ENCODE measurements around the gene ZSWIM5.
"Not testable (repeated sequence)": the region's sequence is repeated elsewhere in the genome, so short reads cannot be mapped to it uniquely, and the experiment has no call there.

The ZSWIM5 gene

DNA sequence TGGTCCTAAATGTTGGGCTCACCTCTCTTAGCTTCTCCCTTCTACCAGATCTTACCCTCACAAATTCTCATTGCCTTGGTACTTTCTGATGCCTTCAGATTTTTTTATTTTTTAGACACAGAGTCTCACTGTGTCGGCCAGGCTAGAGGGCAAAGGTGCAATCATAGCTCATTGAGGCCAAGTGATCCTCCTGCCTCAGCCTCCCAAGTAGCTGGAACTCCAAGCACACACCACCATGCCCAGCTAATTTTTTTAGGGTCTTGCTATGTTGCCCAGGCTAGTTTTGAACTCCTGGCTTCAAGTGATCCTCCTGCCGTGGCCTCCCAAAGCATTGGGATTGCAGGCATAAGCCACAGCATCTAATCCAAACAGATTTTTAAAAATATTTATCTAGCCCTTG lies 69.4 kb downstream of the ZSWIM5 start:
- Mint-ChIP-seq H3K4me3 (no peak overlapping the region), H3K27me3 (ENCODE audit: low read depth) (no peaks in the 10 kb centered on the region), H3K4me1 (ENCODE audit: low read depth) (peaks cover 2% of the 10 kb centered on the region), H3K27ac (no peak overlapping the region), H3K36me3 (ENCODE audit: low read depth) (no peaks in the 10 kb centered on the region), H3K9me3 (no peaks in the 10 kb centered on the region)

DNA sequence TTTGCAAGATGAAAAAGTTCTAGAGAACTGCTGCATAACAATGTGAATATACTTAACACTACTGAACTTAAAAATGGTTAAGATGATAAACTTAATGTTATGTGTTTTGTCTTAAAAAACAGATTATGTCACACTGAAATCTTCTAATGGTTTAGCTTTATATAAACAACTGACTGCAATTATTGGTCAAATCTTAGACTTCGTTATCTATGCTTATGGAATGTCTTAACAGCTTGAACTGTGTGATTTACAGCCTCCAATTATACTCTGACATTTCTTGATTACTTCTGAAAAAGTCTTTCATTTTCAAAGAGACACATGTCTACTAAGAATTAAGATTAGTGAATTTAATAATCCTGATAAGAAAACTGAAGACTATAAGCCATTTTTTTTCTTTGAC lies 71.1 kb downstream of the ZSWIM5 start:
- H3K9me3 Mint-ChIP-seq: no peaks in the 10 kb centered on the region
- no peak overlapping the region for H3K27ac Mint-ChIP-seq
- no peak overlapping the region for H3K4me3 Mint-ChIP-seq
- H3K36me3 Mint-ChIP-seq (ENCODE audit: low read depth): no peaks in the 10 kb centered on the region
- H3K27me3 Mint-ChIP-seq (ENCODE audit: low read depth): no peaks in the 10 kb centered on the region
- peaks cover 2% of the 10 kb centered on the region for H3K4me1 Mint-ChIP-seq (ENCODE audit: low read depth)

DNA sequence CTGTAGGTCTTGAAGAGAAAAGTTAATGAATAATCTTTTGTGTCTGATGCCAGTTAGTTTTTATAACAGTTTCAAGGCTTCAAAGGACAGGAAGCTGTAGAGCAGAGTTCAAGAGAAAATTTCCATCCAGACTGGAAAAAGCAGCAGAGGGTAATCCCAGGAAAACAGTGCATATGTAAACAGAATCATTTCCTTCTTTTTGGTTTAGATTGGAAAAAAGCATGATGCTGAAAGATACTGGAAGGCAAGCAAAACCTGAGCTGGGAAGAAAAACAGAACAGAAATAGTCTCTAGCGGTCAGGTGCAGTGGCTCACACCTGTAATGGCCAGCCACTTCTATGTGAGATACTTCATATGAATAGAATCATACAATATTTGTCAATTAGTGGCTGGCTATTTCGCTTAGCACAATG lies 71.9 kb downstream of the ZSWIM5 start:
- Mint-ChIP-seq H3K4me3 (no peak overlapping the region), H3K9me3 (no peaks in the 10 kb centered on the region), H3K27ac (no peak overlapping the region), H3K4me1 (ENCODE audit: low read depth) (peaks cover 2% of the 10 kb centered on the region), H3K27me3 (ENCODE audit: low read depth) (no peaks in the 10 kb centered on the region), H3K36me3 (ENCODE audit: low read depth) (no peaks in the 10 kb centered on the region)

DNA sequence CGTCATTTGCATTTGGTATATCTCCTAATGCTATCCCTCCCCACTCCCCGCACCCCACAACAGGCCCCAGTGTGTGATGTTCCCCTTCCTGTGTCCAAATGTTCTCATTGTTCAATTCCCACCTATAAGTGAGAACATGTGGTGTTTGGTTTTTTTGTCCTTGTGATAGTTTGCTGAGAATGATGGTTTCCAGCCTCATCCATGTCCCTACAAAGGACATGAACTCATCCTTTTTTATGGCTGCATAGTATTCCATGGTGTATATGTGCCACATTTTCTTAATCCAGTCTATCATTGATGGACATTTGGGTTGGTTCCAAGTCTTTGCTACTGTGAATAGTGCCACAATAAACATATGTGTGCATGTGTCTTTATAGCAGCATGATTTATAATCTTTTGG lies 73.7 kb downstream of the ZSWIM5 start:
- not testable (repeated sequence) for H3K27ac Mint-ChIP-seq; H3K36me3 Mint-ChIP-seq (ENCODE audit: low read depth); H3K4me3 Mint-ChIP-seq; H3K27me3 Mint-ChIP-seq (ENCODE audit: low read depth); H3K9me3 Mint-ChIP-seq; H3K4me1 Mint-ChIP-seq (ENCODE audit: low read depth)

DNA sequence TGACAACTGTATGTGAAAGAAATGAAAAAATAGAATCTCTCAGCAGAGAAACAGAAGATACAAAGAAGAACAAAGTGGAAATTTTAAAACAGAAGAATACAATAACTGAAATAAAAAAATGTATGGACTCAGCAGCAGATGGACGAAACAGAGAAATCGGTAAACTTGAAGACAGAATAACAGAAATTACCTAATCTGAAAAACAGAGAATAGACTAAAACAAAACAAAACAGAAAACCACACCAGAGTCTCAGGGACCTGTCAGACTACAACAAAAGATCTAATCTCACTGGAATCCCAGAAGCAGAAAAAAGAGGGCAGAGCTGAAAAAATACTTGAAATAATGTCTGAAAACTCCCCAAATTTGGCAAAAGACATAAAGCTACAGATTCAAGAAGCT lies 83.0 kb downstream of the ZSWIM5 start:
- no peaks in the 10 kb centered on the region for H3K36me3 Mint-ChIP-seq (ENCODE audit: low read depth)
- no peak overlapping the region for H3K27ac Mint-ChIP-seq
- no peaks in the 10 kb centered on the region for H3K9me3 Mint-ChIP-seq
- no peak overlapping the region for H3K4me3 Mint-ChIP-seq
- peaks cover 6% of the 10 kb centered on the region for H3K27me3 Mint-ChIP-seq (ENCODE audit: low read depth)
- H3K4me1 Mint-ChIP-seq (ENCODE audit: low read depth): peaks cover 4% of the 10 kb centered on the region

DNA sequence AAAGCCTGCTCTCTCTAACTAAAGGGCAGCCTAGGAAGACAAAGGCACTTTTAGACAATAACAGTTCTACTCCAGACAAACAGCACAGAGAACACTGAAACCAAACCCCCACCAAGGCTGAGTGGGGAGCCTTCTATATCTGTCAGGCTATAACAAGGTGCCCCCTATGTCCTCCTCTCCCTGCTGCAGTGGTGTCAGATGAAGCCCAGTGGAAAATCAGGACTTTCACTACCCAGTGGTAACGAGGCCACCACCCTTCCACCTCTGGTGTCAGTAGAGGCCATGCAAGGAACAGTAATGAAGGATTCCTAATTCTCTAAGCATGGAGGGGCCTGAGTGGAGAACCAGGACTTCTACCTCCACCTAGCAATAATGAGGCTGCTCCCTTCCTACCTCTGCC lies 83.7 kb downstream of the ZSWIM5 start:
- Mint-ChIP-seq H3K4me1 (ENCODE audit: low read depth) (peaks cover 4% of the 10 kb centered on the region), H3K27me3 (ENCODE audit: low read depth) (peaks cover 6% of the 10 kb centered on the region), H3K4me3 (no peak overlapping the region), H3K27ac (no peak overlapping the region), H3K9me3 (no peaks in the 10 kb centered on the region), H3K36me3 (ENCODE audit: low read depth) (no peaks in the 10 kb centered on the region)

DNA sequence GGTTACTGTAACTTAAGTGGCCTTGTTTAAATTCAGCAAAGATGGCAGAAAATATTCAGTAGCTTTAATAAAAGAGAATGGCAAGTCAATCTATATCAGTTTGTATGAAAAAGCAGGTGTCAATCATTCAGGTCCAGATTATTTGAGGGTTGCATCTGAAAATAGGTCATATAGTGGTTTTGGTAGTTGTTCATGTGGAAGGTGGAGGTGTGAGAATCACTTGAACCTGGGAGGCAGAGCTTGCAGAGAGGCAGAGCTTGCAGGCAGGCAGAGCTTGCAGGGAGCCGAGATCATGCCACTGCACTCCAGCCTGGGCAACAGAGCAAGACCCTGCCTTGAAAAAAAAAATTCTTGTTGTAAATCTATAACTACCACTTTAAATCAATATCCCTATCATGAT lies 88.6 kb downstream of the ZSWIM5 start:
- Mint-ChIP-seq H3K9me3 (no peaks in the 10 kb centered on the region), H3K36me3 (ENCODE audit: low read depth) (no peaks in the 10 kb centered on the region), H3K27ac (no peak overlapping the region), H3K4me3 (no peak overlapping the region), H3K4me1 (ENCODE audit: low read depth) (peaks cover 13% of the 10 kb centered on the region), H3K27me3 (ENCODE audit: low read depth) (peaks cover 6% of the 10 kb centered on the region)

DNA sequence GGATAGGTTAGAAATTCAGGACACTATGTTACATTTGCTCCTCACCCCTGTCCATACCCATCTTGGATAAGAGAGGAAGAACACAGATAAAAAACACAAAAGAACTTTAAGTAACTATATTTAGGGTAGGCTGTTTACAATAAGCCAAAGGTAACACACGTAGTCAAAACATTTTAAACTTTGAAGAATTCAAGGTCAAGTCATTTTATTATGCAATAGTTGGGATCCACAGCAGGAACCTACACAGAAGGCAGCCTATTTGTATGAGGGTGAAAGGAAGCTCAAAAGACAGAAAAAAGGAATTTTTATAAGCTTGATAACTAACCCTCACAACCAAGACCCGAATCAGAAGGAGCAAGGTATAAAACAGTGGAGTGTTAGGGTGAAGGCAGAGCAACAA lies 89.6 kb downstream of the ZSWIM5 start:
- H3K9me3 Mint-ChIP-seq: no peaks in the 10 kb centered on the region
- H3K27ac Mint-ChIP-seq: no peak overlapping the region
- peaks cover 6% of the 10 kb centered on the region for H3K27me3 Mint-ChIP-seq (ENCODE audit: low read depth)
- H3K4me1 Mint-ChIP-seq (ENCODE audit: low read depth): peaks cover 9% of the 10 kb centered on the region
- H3K36me3 Mint-ChIP-seq (ENCODE audit: low read depth): no peaks in the 10 kb centered on the region
- no peak overlapping the region for H3K4me3 Mint-ChIP-seq

DNA sequence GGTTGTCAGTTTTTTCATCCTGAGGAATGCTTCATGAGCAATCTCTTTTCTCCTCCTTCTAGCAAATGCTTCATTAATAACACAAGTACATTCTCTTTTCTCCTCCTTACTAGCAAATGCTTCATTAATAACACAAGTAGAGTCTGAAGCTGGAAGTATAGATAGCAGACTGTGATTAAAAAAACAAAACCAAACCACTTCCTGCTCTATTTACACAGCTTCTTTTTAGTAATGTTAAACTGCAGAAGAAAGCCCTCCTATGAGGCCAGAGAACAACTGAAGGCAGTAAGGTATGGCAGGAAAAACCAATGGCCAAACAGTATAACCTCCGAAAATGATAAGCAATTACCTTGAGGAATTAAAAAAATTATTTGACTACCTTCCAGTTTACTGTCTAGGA lies 90.1 kb downstream of the ZSWIM5 start:
- Mint-ChIP-seq H3K27me3 (ENCODE audit: low read depth) (peaks cover 6% of the 10 kb centered on the region), H3K4me1 (ENCODE audit: low read depth) (peaks cover 9% of the 10 kb centered on the region), H3K36me3 (ENCODE audit: low read depth) (no peaks in the 10 kb centered on the region), H3K9me3 (no peaks in the 10 kb centered on the region), H3K4me3 (peak overlapping the region; percentile 3), H3K27ac (no peak overlapping the region)

DNA sequence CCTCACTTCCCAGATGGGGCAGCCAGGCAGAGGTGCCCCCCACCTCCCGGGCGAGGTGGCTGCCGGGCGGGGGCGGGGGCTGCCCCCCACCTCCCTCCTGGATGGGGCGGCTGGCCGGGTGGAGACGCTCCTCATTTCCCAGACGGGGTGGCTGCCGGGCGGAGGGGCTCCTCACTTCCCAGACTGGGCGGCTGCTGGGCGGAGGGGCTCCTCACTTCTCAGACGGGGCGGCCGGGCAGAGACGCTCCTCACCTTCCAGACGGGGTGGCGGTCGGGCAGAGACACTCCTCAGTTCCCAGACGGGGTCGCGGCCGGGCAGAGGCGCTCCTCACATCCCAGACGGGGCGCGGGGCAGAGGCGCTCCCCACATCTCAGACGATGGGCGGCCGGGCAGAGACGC lies 91.2 kb downstream of the ZSWIM5 start:
- not testable (repeated sequence) for H3K27ac Mint-ChIP-seq; H3K36me3 Mint-ChIP-seq (ENCODE audit: low read depth); H3K4me3 Mint-ChIP-seq; H3K4me1 Mint-ChIP-seq (ENCODE audit: low read depth); H3K27me3 Mint-ChIP-seq (ENCODE audit: low read depth); H3K9me3 Mint-ChIP-seq

DNA sequence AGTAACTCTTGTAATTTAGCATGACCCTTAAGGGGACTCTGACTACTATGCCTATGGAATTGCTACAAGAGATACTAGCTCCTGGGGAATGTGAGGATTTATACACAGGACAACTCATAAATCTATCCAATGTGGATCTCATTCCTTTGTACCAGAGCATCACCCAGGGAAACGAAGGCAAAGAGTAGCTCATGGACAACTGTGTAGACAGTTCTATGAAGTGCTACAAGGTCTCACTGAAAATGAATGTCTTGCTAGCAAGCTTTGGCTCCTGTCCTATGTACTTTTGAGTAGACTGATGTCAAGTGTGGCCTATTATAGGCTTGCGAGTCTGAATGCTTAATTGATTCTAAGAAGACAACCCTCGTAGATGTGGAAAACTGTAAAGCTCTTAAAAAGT lies 93.7 kb downstream of the ZSWIM5 start:
- H3K4me1 Mint-ChIP-seq (ENCODE audit: low read depth): peaks cover 9% of the 10 kb centered on the region
- peaks cover 5% of the 10 kb centered on the region for H3K27me3 Mint-ChIP-seq (ENCODE audit: low read depth)
- no peak overlapping the region for H3K4me3 Mint-ChIP-seq
- H3K27ac Mint-ChIP-seq: no peak overlapping the region
- no peaks in the 10 kb centered on the region for H3K36me3 Mint-ChIP-seq (ENCODE audit: low read depth)
- no peaks in the 10 kb centered on the region for H3K9me3 Mint-ChIP-seq

DNA sequence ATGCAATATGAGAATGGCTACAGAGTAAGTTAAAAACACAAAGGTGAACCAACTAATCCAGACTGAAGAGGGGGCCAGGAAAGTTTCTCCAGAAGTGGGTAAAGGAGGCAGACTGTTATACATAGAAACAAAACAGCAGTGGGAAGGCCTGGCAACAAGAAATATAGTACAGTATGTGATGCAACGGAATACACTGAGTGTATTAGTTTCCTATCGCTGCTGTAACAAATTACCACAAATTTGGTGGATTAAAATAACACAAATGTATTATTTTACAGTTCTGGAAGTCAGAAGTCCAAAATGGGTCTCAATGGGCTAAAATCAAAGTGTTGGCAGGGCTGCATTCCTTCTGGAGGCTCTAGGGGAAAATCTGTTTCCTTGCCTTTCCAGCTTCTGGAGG lies 95.2 kb downstream of the ZSWIM5 start:
- Mint-ChIP-seq H3K36me3 (ENCODE audit: low read depth) (no peaks in the 10 kb centered on the region), H3K4me1 (ENCODE audit: low read depth) (peaks cover under 1% of the 10 kb centered on the region), H3K4me3 (no peak overlapping the region), H3K27ac (no peak overlapping the region), H3K27me3 (ENCODE audit: low read depth) (peaks cover 5% of the 10 kb centered on the region), H3K9me3 (no peaks in the 10 kb centered on the region)

DNA sequence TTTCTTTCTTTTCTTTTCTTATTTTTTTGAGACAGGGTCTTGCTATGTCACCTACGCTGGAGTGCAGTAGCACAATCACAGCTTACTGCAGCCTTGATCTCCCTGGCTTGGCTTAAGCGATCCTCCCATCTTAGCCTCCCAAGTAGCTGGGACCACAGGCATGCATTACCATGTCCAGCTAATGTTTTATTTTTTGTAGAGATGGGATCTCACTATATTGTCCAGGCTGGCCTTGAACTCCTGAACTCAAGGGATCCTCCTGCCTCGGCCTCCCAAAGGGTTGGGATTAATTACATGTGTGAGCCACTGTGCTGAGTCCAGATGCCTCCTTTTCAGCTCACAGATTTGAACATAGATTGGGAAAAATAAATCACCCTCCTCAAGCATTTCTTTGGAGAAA lies 98.6 kb downstream of the ZSWIM5 start:
- peaks cover 5% of the 10 kb centered on the region for H3K27me3 Mint-ChIP-seq (ENCODE audit: low read depth)
- no peaks in the 10 kb centered on the region for H3K4me1 Mint-ChIP-seq (ENCODE audit: low read depth)
- H3K9me3 Mint-ChIP-seq: no peaks in the 10 kb centered on the region
- H3K27ac Mint-ChIP-seq: no peak overlapping the region
- H3K36me3 Mint-ChIP-seq (ENCODE audit: low read depth): no peaks in the 10 kb centered on the region
- no peak overlapping the region for H3K4me3 Mint-ChIP-seq

DNA sequence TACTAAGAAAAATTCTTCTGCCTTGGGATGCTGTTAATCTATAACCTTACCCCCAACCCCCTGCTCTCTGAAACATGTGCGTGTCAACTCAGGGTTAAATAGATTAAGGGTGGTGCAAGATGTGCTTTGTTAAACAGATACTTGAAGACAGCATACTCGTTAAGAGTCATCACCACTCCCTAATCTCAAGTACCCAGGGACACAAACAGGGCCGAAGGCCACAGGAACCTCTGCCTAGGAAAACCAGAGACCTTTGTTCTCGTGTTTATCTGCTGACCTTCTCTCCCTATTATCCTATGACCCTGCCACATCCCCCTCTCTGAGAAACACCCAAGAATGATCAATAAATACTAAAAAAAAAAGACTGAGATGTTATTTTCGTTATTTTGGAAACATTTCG lies 99.5 kb downstream of the ZSWIM5 start:
- not testable (repeated sequence) for H3K9me3 Mint-ChIP-seq; H3K4me3 Mint-ChIP-seq; H3K36me3 Mint-ChIP-seq (ENCODE audit: low read depth); H3K4me1 Mint-ChIP-seq (ENCODE audit: low read depth); H3K27me3 Mint-ChIP-seq (ENCODE audit: low read depth); H3K27ac Mint-ChIP-seq

DNA sequence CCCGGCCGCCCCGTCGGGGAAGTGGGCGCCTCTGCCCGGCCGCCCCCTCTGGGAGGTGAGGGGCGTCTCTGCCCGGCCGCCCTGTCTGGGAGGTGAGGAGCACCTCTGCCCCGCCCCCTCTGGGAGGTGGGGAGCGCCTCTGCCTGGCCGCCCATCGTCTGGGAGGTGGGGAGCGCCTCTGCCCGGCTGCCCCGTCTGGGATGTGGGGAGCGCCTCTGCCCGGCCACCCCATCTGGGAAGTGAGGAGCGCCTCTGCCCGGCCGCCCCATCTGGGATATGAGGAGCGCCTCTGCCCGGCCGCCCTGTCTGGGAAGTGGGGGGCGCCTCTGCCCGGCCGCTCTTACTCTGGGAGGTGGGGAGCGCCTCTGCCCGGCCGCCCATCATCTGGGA lies 100.3 kb downstream of the ZSWIM5 start:
- H3K4me3 Mint-ChIP-seq; H3K9me3 Mint-ChIP-seq; H3K4me1 Mint-ChIP-seq (ENCODE audit: low read depth); H3K27ac Mint-ChIP-seq; H3K27me3 Mint-ChIP-seq (ENCODE audit: low read depth); H3K36me3 Mint-ChIP-seq (ENCODE audit: low read depth): not testable (repeated sequence)

DNA sequence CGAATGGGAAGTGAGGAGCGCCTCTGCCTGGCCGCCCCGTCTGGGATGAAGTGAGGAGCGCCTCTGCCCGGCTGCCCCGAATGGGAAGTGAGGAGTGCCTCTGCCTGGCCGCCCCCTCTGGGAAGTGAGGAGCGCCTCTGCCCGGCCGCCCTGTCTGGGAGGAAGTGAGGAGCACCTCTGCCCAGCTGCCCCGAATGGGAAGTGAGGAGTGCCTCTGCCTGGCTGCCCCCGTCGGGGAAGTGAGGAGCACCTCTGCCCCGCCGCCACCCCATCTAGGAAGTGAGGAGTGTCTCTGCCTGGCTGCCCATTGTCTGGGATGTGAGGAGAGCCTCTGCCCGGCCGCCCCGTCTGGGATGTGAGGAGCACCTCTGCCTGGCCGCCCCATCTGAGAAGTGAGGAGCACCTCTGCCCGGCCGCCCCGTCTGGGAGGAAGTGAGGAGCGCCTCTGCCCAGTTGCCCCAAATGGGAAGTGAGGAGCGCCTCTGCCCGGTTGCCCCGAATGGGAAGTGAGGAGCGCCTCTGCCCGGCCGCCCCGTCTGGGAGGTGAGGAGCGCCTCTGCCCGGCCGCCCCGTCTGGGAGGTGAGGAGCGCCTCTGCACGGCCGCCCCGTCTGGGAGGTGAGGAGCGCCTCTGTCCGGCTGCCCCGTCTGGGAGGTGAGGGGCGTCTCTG lies 100.8 kb downstream of the ZSWIM5 start:
- not testable (repeated sequence) for H3K4me3 Mint-ChIP-seq; H3K4me1 Mint-ChIP-seq (ENCODE audit: low read depth); H3K36me3 Mint-ChIP-seq (ENCODE audit: low read depth); H3K27ac Mint-ChIP-seq; H3K9me3 Mint-ChIP-seq; H3K27me3 Mint-ChIP-seq (ENCODE audit: low read depth)

Measured in T-helper 1 cell treated with Interleukin-12 subunit alpha and Interleukin-12 subunit beta and Interleukin-4 antibody, amounts not matched to agents 30 μg/mL and 1 μg/mL, for 36 hours (primary cell).